ENCODE results near the gene SF1.

SF1 gene

DNA sequence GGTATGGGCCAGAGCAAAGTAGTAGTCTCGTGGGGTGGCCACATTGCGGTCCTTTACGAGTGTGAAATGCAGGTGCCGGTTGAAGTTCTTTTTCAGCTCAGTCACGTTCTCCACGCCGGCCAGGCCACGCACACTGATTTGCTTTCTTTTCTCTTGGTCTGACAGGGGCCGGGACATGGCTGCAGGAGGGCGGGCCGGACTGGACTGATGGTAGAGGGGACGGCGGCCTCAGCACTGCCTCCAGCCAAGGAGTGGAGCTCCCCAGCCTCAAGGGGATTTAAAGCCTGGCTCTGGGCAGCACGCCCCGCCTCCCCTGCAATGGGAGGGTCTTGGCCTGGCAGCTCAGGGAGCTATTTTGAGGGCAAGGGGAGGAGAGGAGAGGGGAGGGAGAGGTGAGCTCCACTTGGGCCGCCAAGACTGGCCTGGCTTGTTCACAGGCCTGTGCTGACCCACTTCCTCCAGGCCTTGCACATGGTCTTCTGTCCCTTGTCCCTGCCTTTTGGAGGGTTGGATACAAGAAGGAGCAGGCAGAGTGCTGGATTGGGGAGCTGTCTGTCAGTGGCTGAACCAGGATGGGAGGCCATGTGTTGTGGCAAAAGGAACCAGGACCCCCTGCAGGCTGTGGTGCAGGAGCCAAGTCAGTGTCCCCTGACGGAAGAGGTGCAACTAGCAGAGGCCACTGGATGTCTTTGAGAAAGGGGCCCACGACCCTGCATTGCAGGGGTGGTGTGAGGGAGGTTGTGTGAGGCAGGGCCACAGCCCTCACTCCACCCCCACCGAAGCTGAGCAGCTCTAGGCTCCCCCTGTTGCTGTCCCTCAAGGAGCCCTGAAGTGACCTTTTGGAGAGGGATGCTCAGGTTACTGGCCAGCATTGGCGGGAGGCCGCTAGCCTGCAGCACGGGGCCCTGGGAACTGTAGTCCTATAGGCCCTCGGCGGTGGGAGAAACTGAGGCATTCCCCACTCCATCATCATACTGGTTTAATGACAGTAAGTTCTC is 18.3 kb downstream of the SF1 start, which contains the start of gene PYGM:
TSS of gene PYGM (minus strand) at position 253 of the 998 bp plus-strand sequence. CDS start at position 177, 76 bp downstream.
- DNase-seq = no peak

DNA sequence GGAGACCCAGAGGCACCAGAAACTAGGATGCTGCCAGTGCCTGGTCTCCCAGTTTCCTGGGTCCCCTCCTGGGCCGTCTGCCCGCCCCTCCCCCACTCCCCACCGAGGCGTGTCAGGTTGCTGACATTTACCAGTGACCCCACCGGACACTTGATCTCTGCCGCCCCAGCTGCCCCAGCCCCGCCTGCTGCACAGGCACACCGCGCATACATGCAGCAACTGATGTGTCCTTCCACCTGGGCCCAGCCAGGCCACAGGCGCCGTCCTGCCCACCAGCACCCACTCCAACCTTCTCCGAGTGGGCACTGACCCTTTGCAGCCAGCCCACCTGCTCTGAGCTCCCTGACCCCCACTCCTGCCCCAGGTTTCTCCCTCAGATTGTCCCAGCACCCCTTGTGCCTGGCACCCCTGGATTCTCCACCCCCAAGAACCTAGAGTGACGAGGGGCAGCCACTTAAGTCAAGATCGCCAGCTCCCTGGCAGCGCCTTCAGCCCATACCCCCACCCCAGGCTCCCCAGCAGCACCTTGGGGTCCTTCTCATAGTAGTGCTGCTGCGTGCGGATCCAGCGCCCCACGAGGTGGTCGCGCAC is 19.1 kb downstream of the SF1 start:
- DNase-seq = no peak

DNA sequence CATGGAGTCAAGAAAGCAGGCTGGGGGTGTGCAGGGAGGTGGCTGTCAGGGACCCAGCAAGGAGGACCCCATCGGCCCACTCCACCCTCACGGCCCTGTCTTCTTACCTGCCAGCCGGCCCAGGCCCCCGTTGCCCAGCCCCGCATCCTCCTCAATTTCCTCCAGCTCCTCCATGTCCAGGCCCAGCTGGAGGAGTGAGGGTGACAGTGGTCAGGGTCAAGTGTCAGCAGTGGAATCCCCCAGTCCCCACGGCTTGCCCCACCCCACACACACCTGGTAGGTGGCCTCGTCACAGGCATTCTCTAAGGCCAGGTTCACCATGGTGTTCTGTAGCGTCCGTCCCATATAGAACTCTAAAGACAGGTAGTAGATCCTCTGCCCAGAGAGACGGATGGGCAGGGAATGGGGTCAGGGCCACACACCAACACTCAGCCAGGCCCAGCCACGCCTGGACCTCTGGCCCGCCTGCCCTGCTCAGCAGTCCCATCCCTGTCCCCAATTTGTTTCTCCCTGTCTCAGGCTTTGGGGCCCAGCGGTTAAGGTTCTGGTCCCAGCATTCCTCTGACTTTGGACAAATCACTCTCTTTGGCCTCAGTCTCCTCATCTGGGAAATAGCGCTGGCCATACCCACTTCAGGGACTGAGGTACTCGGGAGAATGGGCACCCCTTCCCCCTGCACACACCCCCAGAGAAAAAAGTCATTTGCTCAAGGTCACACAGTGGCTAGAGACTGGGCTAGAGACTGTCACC is 19.8 kb downstream of the SF1 start:
- DNase-seq = no peak

DNA sequence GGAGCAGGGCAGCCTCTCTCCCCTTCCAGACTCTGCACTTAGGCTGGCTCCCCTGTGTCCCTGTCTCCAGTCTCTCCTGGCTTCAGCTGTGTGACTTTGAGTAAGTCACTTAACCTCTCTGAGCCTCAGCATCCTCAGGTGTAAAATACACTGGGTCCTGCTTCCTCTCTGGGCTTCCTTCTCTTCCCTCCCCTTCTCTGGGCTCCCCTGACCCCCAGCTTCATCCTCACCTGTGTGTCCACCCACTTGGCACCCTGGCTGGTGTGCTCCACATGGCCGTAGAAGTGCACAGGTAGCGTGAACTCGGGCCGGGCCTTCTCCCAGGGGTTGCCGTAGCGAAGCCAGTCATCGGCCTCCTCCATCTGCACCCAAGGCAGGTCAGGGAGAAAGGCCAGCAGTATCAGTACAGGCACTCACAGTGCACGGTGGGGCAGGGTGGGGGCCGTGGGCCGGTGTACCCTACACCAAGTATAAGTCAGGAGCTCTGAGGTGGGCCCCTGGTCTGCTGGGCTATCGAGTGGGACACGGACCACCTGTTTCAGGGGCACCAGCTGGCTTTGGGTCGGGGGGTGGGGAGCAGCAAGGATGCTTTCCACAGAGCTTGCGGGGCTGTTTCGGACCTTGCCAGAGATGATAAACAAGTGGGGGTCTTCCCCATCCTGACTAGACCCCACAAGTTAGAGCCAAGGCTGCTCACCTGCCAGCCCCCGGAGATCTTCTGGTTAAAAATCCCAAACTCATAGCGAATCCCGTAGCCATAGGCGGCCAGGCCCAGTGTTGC is 20.6 kb downstream of the SF1 start:
- no peak for DNase-seq

DNA sequence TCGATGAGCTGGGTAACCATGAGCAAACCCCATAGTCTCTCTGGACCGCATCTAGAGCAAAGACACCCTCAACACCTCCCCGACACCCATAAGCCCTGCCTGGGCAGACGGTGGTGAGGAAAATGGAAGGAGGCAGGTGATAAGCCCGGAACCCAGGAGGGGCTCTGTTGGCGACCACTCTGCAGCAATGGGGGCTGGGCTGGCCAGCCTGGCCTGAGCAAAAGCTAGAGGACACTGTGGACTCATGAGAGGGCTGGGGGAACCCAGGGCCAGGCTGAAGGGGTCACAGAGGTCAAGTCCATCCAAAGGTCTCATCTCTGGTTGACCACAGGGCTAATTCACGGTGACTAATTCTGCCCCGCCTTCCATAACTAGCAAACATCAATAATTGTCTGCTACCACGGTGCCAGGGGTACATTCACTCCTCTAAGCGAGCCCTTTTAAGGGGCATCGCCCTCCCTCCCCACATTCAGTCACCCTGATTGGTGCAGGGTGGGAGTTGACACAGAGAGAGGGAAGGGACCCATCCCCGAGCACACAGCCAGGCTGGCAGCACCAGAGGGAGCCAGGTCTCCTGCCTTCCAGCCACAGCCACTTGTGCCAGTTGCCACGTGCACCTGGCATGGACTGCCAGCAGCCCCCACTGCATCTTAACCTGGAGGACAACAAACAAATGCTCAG is 22.5 kb downstream of the SF1 start:
- no peak for DNase-seq

DNA sequence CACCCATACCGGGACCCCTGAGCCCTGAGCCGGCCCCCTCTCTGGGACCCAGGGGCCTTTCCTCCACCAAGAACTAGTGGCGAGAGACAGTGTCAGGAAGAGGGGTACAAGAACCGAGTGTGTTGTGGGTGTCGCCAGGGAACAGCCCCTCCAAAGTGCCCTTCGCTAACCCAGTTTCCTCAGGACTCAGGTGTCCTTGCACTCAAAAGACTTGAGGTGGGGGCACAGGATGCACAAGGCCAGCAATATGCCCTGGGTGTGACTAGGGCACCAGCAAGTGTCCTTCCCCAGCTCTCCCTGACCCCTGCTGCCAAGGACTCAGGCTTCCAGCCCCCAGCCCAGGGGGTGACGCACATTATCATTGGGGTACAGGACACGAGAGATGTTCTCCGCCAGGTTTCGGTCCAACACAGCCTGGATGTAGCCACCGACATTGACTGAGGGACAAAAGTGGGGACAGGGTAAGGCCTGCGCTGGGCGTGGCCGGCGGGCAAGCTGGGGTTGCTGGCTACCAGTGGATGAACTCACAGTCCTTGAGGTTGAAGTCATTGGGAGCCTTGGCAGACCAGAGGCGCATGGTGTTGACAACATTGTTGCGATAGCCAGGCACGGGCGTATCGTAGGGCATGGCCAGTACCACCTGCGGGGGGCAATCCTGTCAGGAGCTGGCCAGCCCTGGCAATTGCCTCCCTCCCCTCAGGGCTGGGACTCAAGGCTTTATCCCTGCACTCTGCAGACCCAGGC is 23.3 kb downstream of the SF1 start:
- DNase-seq = no peak

DNA sequence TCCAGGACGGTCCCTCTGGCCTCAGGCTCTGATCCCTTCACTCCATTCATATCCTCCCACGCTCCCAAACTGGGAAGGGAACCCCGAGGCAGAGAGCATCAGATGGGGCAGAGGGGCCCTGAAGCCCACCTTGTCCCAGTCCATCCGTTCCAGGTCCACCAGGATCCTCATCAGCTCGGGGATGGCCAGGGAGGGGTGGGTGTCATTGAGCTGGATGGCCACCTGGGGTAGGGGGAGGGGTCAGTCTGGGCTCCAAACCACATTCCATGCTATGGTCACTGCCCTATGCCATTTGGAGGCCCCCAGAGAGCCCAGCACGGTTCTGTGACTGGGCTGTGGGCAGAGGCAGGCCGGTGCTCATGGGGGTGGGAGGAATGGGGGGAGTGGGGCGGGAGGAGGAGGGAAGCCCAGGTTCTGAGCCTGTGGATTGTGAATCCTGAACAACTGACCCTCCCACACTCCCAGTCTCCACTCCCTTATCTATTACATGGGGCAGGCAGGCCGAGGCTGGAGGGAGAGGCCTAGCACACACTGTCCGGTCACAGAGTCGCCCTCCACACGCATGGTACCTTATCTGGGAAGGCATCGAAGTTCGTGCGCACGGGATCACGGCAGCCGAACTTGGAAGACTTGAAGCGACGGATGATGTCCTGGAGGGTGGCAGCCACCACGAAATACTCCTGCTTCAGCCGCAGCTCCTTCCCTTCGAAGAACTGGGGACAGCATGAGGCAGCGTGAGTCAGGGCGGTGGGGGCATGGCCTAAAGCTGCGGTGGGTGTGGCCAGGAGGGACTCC is 24.0 kb downstream of the SF1 start:
- DNase-seq = no peak

DNA sequence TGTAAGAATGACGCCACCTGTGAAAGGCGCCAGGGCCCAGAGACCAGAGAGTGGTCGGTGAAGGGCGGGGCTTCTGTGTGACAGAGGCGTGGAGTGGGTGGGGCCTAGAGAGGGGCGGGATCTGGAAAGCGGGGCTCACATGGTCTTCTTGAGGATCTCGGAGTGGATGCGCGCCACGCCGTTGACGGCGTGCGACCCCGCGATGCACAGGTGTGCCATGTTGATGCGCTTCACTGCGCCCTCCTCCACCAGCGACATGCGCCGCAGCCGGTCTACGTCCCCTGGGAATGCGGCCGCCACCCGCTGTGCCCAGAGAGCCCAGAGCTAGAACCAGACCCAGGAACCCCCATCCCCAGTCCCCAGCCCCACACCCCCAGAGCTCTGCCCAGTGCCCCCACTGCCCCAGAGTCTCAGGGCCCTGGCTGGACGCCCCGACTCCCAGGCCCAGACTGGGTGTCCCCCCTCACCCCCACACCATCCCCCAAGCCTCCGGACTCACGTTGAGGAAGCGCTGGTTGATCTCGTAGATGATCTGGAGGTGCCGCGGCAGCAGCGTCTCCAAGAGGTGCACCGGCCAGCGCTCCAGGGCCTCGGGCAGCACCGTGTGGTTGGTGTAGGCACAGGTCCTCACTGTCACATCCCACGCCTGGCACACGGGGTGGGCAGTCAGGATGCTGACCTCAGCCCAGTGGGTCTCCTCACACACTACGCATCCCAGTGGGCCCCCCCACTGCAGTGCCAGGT is 24.8 kb downstream of the SF1 start:
- no peak for DNase-seq

DNA sequence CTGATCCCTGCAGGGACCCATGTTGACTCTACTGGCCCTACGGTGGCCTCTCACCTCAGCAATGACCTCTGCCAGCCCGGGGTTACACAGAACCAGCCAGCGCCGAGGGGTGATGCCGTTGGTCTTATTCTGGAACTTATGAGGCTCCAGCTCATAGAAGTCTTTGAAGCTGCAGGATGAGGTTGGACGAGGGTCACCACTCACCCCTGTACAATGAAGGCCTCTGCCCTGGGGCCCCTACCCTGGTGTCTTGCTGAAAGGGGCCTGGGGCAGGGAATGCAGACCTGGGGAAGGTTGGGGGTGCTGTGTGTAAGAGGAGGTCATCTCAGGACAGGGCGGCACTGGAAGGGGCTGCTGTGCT is 25.3 kb downstream of the SF1 start:
- DNase-seq = no peak

DNA sequence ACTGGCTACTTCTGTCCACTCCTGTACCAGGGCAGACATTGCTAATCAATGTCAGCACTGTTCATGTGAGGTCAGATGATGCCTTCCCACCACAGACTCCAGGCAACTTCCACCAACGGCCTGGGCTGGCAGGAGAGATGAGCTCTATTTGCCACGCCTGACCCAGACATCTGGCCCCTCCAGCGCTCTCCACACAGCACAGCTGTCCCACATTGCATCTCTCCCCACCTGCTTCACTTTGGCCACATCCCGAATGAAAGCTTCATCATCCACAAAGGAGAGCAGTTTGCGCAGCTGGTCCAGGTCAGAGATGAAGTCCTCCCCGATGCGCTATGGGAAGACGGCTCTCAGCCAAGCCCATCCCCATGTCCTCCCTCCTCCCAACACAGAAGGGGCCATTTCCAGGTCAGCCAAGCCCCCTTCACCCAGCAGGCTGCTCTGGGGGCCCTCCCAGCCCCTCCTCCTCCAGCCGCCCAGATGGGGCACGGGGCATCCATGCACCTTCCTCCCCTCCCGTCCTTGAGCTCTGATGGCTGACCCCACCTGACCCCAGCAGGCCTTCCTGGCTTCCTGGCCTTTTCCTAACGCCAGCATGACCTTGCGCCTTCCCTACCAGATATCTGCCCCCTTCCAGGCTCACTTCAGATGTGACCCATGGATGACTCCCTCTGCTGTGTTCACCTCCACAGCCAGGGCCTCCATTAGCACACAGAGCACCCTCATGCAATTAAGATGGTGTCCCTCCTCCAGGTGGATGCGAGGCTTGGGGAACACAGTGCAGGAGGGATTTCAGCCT is 26.0 kb downstream of the SF1 start:
- DNase-seq = no peak

DNA sequence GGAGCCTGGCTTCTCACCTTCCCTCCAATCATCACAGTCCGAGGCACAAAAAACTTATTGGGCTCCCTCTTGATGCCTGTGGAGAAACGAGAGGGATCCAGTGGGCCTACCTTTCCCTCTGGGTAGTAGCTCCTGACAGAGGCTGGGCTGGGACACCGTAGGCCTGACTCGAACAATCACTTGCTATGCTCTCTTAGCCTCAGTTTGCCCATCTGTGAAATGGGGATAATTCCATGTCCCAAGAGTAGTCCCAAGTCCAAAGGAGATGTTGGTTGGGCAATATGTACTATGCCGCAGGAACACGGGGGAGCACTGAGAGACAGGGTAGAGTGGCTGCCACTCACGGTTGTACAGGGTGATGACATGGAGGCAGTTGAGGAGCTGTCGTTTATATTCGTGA is 26.8 kb downstream of the SF1 start:
- no peak for DNase-seq

DNA sequence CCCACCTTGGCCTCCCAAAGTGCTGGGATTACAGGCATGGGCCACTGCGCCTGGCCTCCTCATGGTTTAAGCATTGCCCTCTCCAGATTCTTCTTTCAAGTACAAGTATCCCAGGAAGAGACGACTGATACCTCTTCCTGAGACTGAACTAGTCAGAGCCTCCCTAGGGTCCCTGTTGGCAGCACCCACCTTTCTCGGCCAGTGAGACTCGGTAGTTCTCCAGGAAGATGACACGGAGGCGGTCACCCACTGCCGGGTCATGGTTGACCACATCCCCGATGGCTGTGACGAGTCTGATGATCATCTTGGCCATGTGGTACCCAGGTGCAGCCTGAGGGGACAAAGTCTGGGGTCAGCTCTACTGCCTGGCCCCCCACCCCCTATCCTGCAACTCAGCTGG is 27.2 kb downstream of the SF1 start:
- DNase-seq = no peak

DNA sequence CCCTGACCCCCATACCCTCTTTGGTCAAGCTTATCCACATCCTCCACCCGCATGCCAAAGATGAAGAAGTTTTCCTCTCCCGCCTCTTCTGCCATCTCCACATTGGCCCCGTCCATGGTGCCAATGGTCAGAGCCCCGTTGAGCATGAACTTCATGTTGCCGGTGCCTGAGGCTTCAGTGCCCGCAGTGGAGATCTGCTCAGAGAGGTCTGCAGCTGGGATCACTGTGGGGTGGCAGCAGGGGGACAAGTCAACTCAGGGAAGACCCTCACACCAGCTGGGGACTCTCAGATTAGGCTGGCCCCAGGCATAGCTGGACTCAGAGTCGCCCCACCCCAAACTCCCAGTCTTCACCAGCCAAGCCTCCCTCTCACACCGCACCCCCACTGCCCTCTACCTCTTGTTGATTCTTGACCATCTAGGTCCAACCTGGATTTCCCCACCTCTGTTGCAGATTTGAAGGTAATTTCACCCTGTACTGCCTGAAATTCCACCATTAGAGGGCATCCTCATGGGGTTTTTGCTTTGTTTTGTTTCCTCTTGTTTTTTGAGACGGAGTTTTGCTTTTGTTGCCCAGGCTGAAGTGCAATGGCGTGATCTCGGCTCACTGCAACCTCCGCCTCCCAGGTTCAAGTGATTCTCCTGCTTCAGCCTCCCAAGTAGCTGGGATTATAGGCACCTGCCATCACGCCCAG is 27.8 kb downstream of the SF1 start:
- no peak for DNase-seq

DNA sequence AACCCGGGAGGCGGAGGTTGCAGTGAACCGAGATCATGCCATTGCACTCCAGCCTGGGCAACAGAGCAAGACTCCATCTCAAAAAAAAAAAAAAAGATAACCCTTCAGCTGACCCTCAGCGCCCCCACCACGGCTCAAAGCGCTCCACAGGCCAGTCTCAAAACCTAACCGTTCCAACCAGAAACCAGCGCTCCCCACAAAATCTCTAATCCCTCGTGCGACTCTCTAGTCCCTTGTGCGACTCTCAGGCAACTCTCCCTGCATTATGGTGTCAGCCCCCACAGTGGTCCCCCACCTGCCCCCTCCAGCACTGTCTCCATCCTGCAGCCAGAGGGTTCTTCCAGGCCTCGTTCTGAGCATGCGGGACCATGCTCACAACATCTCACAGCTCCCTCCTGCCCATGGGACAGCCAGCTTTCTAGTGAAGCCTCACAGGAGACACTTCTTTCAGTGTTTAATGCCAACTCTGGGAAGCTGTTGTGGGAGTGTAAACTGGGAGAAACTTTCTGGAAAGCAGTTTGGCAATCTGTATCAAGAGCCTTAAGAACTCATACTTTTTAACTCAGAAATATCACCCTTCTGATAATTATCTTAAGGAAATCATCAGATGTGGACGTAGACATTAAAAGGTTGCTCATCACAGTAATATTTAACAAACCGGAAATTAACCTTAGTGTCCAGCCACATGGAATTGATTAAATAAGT is 30.2 kb downstream of the SF1 start:
- DNase-seq = no peak

DNA sequence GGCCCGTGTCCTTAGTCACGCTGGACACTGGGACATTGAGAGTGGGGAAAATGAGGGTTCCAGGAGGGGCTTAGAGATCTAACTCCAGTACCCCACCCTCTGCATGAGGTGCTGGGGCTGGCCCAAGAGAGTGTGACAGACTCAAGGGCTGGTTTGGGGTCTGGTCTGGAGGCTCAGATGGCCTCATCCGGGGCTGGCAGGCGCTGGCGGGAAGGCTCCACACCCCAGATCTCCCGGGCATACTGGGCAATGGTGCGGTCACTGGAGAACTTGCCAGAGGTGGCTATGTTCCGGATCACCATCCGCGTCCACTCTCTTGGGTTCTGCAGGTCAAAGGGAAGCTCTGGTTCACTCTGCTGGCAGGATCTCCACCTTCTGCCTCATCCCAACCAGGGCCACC is 31.9 kb downstream of the SF1 start:
- DNase-seq = no peak

DNA sequence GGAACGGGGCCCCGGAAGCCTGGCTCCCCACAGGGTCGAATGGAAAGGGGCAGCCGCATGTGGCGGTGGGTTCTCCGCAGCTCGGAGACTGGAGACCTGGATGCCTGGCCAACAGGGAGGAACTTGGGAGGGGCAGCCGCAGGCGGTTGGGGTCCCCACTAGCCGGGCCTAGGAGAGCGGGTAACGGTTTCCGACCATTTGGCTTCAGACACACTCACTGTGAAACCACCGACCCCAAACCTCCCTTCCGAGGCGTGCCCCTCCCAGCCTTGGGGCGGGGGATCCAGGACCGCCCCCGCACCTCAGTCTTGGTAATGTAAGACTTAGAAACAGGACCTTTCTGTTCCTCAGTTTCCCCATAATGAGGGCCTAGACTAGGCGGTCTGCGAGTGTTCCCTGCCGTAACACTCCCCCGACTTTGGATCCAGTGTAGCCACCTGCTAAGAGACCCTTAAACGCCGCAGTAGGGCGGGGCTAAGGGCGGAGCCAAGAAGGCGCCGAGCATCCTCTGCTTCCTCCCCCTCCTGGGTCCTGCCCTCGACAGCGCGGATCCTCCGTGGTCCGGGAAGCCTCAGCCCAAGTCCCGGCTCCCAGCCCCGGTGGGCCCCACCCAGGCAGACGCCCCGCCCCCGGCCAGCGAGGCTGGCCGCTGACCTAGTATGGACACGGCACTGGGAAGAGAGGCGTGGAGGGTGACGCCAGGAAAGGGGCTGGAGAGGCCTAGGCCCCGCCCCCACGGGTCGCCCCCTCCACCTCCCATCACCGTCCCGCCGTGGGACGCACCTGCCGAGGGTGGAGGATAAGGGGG is 32.6 kb downstream of the SF1 start:
- DNase-seq = peak; percentile 83

DNA sequence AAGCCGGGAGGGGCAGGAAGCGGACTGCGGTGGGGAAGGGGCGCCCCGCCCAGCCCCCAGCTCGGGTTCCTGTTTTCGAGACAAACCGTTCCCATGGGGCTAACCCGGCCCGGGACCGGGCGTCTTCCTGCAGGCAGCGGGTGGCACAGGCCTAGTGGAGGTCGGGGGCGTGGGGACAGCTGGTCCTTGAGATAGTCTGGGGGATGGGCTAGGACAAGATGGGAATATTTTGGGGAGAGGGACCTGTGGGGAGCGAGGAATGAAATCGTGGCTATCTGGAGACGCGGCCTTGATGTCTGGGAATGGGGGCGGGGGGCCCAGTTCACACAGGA is 33.2 kb downstream of the SF1 start:
- peak; percentile 79 for DNase-seq
